AG04450 (cell line): Measurements from ENCODE around the gene SND1. TPM values are rescaled to one million over a fixed set of nuclear protein-coding genes. Genes with fewer than 3 reads are reported as not detected.
A peak's percentile ranks its signal among the peaks of the same experiment; 100 is the strongest.

Experiments used
- CTCF ChIA-PET: fragments of 300-600, 350-600 bp; formaldehyde crosslinking; extraction: SDS; loops from one replicate; lab custom pipeline; 2022; ENCODE audit warnings: antibody characterized with exemption, inconsistent platforms; lab: Charles Lee
- POLR2A ChIA-PET: fragments of 350-600 bp; formaldehyde crosslinking; extraction: SDS; loops from one replicate; lab custom pipeline; 2021; ENCODE audit warnings: antibody characterized with exemption, inconsistent platforms; lab: Yijun Ruan, JAX
- DNase-seq: peaks from one replicate; pipeline ENCODE4 v3.0.0-alpha.2; 2011; ENCODE audit warnings: low read depth, low spot score
- H3K27ac ChIP-seq: one replicate; pipeline ENCODE4 v1.5.1; 2012; ENCODE audit warnings: low read depth, low read length, control low read depth
- H3K27me3 ChIP-seq: one replicate; pipeline ENCODE4 v1.6.0; 2012; ENCODE audit warnings: low read length; ENCODE audit not compliant: control insufficient read depth, insufficient read depth
- H3K4me3 ChIP-seq: 2 replicates; pipeline ENCODE4 v1.5.1; 2011; ENCODE audit warnings: mild to moderate bottlenecking, low read depth, low read length, control low read depth
- H3K9me3 ChIP-seq: 2 replicates; pipeline ENCODE4 v1.5.1; 2012; ENCODE audit warnings: low read length; ENCODE audit not compliant: control insufficient read depth, insufficient read depth
- polyA plus RNA-seq: library from polyadenylated mRNA; depleted of rRNA; stranded (reverse); fragments of >200 nt; gene quantifications from 2 replicates; pipeline ENCODE4 v1.2.3, GENCODE V29; 2011
- TF ChIP-seq, protein P1 (sequence below): IDR thresholded peaks from 2 replicates; pipeline ENCODE4 v1.5.1; 2011; ENCODE audit warnings: low read depth, low read length, control low read depth, inconsistent platforms

Gene SND1
- polyA plus RNA-seq, 1 experiment = 247 TPM

GRCh38 chr7:127652333-127653248 is 597 bp downstream of the SND1 start:
- no peak for DNase-seq
- Histone ChIP-seq H3K9me3 (peaks cover 4% of the 10 kb centered on the region; the same call in 1 of the 2 replicates), H3K4me3 (peak overlapping the region; percentile 96), H3K27ac (peak overlapping the region; percentile 77), H3K27me3 (no peaks in the 10 kb centered on the region)
- TF ChIP-seq, protein P1, sequence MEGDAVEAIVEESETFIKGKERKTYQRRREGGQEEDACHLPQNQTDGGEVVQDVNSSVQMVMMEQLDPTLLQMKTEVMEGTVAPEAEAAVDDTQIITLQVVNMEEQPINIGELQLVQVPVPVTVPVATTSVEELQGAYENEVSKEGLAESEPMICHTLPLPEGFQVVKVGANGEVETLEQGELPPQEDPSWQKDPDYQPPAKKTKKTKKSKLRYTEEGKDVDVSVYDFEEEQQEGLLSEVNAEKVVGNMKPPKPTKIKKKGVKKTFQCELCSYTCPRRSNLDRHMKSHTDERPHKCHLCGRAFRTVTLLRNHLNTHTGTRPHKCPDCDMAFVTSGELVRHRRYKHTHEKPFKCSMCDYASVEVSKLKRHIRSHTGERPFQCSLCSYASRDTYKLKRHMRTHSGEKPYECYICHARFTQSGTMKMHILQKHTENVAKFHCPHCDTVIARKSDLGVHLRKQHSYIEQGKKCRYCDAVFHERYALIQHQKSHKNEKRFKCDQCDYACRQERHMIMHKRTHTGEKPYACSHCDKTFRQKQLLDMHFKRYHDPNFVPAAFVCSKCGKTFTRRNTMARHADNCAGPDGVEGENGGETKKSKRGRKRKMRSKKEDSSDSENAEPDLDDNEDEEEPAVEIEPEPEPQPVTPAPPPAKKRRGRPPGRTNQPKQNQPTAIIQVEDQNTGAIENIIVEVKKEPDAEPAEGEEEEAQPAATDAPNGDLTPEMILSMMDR = no peak
- ChIA-PET CTCF (no interaction called here), POLR2A (no interaction called here)

DNA sequence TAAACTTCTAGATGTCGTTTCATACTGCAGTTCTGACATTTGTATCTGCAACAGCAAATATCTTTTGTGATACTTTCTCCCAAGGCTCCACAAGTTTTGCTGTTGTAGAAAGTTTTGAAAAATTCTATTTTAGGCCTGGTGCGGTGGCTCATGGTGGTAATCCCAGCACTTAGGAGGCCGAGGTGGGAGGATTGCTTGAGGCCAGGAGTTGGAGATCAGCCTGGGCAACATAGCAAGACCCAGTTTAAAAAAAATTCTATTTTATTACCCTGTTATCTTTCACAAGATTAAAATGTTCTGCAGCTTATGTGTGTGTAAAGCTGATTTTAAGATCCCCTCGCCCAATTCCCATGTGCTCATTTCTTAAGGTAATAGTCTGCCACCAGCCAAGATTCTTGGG is 1.4 kb downstream of the SND1 start:
- Histone ChIP-seq H3K9me3 (peaks cover 4% of the 10 kb centered on the region; the same call in 1 of the 2 replicates), H3K27me3 (no peaks in the 10 kb centered on the region), H3K27ac (no peak overlapping the region), H3K4me3 (peak overlapping the region; percentile 96)
- CTCF ChIA-PET = no interaction called here
- no peak for DNase-seq
- POLR2A ChIA-PET = no interaction called here
- TF ChIP-seq, protein P1 = no peak

DNA sequence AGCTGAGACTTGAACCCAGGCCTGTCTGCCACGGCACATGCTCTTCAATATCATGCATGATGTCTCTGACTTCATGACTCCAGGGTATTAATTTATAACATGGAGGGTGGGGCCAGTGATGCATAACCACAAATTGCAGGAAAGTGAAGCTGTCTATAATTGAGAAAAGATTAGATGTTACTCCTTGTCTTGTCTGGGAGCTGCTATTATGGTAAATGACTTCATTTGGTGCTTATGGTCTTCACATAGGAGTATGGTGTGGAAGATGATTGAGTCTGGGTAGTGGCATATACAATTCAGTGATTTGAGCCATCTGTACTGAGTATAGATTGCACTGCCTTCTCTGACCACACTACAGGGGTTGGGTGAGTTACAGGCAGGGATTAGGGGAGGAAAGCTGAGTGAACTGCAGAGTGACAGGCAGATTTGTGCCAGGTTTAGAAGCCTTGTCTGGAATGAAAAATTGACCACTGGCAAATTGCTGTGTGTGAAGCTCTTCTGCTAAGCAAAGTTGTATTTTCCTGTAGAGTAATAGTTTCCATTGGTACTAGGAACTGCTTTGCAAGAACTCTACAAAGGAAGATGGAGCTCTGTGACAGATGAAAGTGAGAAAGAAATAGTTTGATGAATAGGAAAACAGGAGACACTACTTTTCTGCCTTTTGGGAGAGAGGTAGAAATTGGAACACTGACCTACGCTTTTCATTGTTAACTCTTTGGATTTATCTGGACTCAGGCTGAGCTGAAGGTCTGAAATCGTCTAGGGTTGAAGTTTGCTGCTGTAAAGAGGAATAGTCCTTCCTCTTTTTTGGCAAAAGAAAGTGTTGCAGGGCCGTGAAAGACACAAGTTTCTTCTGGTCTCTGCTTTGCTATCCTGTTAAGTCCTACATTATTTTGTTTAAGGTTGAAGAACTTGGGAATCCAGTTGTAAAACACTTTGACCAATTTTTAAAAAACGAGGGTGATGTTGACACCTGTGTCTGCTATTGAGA is 2.7 kb downstream of the SND1 start:
- ChIA-PET POLR2A (interaction anchor here (1.5 to 1.6 kb wide), 2 partner anchors 10 to 69 kb away, joined by 3 to 4 read pairs; partner anchors contain the start of gene GCC1), CTCF (interaction anchor here (0.9 to 1.4 kb wide), 5 partner anchors 12 to 66 kb away, joined by 3 to 4 read pairs (median 3); partner anchors contain the start of gene ARF5)
- TF ChIP-seq, protein P1 = no peak
- Histone ChIP-seq H3K9me3 (peaks cover 4% of the 10 kb centered on the region; the same call in 1 of the 2 replicates), H3K27me3 (no peaks in the 10 kb centered on the region), H3K27ac (no peak overlapping the region), H3K4me3 (peak overlapping the region; percentile 96)
- no peak for DNase-seq

- Histone ChIP-seq H3K27me3 (no peaks in the 10 kb centered on the region), H3K4me3 (no peak overlapping the region), H3K9me3 (peaks cover 4% of the 10 kb centered on the region; the same call in 1 of the 2 replicates), H3K27ac (no peak overlapping the region)
- ChIA-PET CTCF (no interaction called here), POLR2A (interaction anchor here (0.7 to 1.5 kb wide), 2 partner anchors 13 to 70 kb away, joined by 4 read pairs; partner anchors contain the start of gene GCC1)
- TF ChIP-seq, protein P1 = no peak
- DNase-seq = no peak
Observed at GRCh38 chr7:127655720-127656119, 3.7 kb downstream of the SND1 start.
